ENCODE measurements around the gene PTH2. TPM values are rescaled to one million over a fixed set of nuclear protein-coding genes. Genes with fewer than 3 reads are reported as not detected.

PTH2 gene
- total and polyA plus RNA-seq, 2 of the 8 experiments (the other 6 are each of a cell fraction or from before 2014, with no cell fraction given), result not detected

Other genes starting within 250 kb of the PTH2 start
- gene SLC6A16, start 98.2 kb downstream of the PTH2 start, total RNA-seq (2021; fragmentation: NEBNext Ultra II Directional; extraction: Animal tissue kit (Norgen Biotek cat#: 25700)), result 1.5 and 1.7 TPM in 2 replicates
- gene SLC6A16, start 98.2 kb downstream of the PTH2 start, polyA plus RNA-seq (2011; rRNA removed), result 0.93 and 1.1 TPM in 2 replicates
- not detected in 2 replicates for gene CD37, start 88.0 kb downstream of the PTH2 start, total RNA-seq (2021; fragmentation: NEBNext Ultra II Directional; extraction: Animal tissue kit (Norgen Biotek cat#: 25700))
- not detected in 2 replicates for gene CD37, start 88.0 kb downstream of the PTH2 start, polyA plus RNA-seq (2011; rRNA removed)
- 146 and 156 TPM in 2 replicates for gene TEAD2, start 61.0 kb downstream of the PTH2 start, total RNA-seq (2021; fragmentation: NEBNext Ultra II Directional; extraction: Animal tissue kit (Norgen Biotek cat#: 25700))
- gene TEAD2, start 61.0 kb downstream of the PTH2 start, polyA plus RNA-seq (2011; rRNA removed), result 87.6 and 110 TPM in 2 replicates
- 2.6 and 3.1 TPM in 2 replicates for gene DKKL1, start 59.6 kb downstream of the PTH2 start, total RNA-seq (2021; fragmentation: NEBNext Ultra II Directional; extraction: Animal tissue kit (Norgen Biotek cat#: 25700))
- gene DKKL1, start 59.6 kb downstream of the PTH2 start, polyA plus RNA-seq (2011; rRNA removed), result 5.9 and 6.8 TPM in 2 replicates
- 0.19 and 0.57 TPM in 2 replicates for gene KASH5, start 35.2 kb downstream of the PTH2 start, total RNA-seq (2021; fragmentation: NEBNext Ultra II Directional; extraction: Animal tissue kit (Norgen Biotek cat#: 25700))
- 0.05 and 0.28 TPM in 2 replicates for gene KASH5, start 35.2 kb downstream of the PTH2 start, polyA plus RNA-seq (2011; rRNA removed)
- gene GFY, start 1.9 kb upstream of the PTH2 start, total RNA-seq (2021; fragmentation: NEBNext Ultra II Directional; extraction: Animal tissue kit (Norgen Biotek cat#: 25700)), result 0.93 and 1.1 TPM in 2 replicates
- gene GFY, start 1.9 kb upstream of the PTH2 start, polyA plus RNA-seq (2011; rRNA removed), result 0.68 and 1.2 TPM in 2 replicates
- gene SLC17A7, start 18.1 kb upstream of the PTH2 start, total RNA-seq (2021; fragmentation: NEBNext Ultra II Directional; extraction: Animal tissue kit (Norgen Biotek cat#: 25700)), result 2.3 and 3.0 TPM in 2 replicates
- 2.7 and 4.7 TPM in 2 replicates for gene SLC17A7, start 18.1 kb upstream of the PTH2 start, polyA plus RNA-seq (2011; rRNA removed)
- 146 and 155 TPM in 2 replicates for gene PIH1D1, start 28.4 kb upstream of the PTH2 start, total RNA-seq (2021; fragmentation: NEBNext Ultra II Directional; extraction: Animal tissue kit (Norgen Biotek cat#: 25700))
- 195 and 220 TPM in 2 replicates for gene PIH1D1, start 28.4 kb upstream of the PTH2 start, polyA plus RNA-seq (2011; rRNA removed)
- gene ALDH16A1, start 29.8 kb upstream of the PTH2 start, total RNA-seq (2021; fragmentation: NEBNext Ultra II Directional; extraction: Animal tissue kit (Norgen Biotek cat#: 25700)), result 32.7 and 34.3 TPM in 2 replicates
- 30.5 and 54.8 TPM in 2 replicates for gene ALDH16A1, start 29.8 kb upstream of the PTH2 start, polyA plus RNA-seq (2011; rRNA removed)
- 1.6 and 2.6 TPM in 2 replicates for gene FLT3LG, start 50.8 kb upstream of the PTH2 start, total RNA-seq (2021; fragmentation: NEBNext Ultra II Directional; extraction: Animal tissue kit (Norgen Biotek cat#: 25700))
- gene FLT3LG, start 50.8 kb upstream of the PTH2 start, polyA plus RNA-seq (2011; rRNA removed), result 3.2 and 3.9 TPM in 2 replicates
- 3,305 and 3,520 TPM in 2 replicates for gene RPL13A, start 64.2 kb upstream of the PTH2 start, total RNA-seq (2021; fragmentation: NEBNext Ultra II Directional; extraction: Animal tissue kit (Norgen Biotek cat#: 25700))
- gene RPL13A, start 64.2 kb upstream of the PTH2 start, polyA plus RNA-seq (2011; rRNA removed), result 8,501 and 8,868 TPM in 2 replicates
- gene RPS11, start 73.0 kb upstream of the PTH2 start, total RNA-seq (2021; fragmentation: NEBNext Ultra II Directional; extraction: Animal tissue kit (Norgen Biotek cat#: 25700)), result 2,240 and 2,296 TPM in 2 replicates
- gene RPS11, start 73.0 kb upstream of the PTH2 start, polyA plus RNA-seq (2011; rRNA removed), result 4,988 and 6,072 TPM in 2 replicates
- gene FCGRT, start 89.2 kb upstream of the PTH2 start, total RNA-seq (2021; fragmentation: NEBNext Ultra II Directional; extraction: Animal tissue kit (Norgen Biotek cat#: 25700)), result 43.4 and 46.5 TPM in 2 replicates
- 41.2 and 66.7 TPM in 2 replicates for gene FCGRT, start 89.2 kb upstream of the PTH2 start, polyA plus RNA-seq (2011; rRNA removed)
- 18.9 and 19.5 TPM in 2 replicates for gene RCN3, start 104.6 kb upstream of the PTH2 start, total RNA-seq (2021; fragmentation: NEBNext Ultra II Directional; extraction: Animal tissue kit (Norgen Biotek cat#: 25700))
- 5.8 and 9.4 TPM in 2 replicates for gene RCN3, start 104.6 kb upstream of the PTH2 start, polyA plus RNA-seq (2011; rRNA removed)
- gene NOSIP, start 157.1 kb upstream of the PTH2 start, total RNA-seq (2021; fragmentation: NEBNext Ultra II Directional; extraction: Animal tissue kit (Norgen Biotek cat#: 25700)), result 85.1 and 93.8 TPM in 2 replicates
- gene NOSIP, start 157.1 kb upstream of the PTH2 start, polyA plus RNA-seq (2011; rRNA removed), result 192 and 254 TPM in 2 replicates
- gene PRRG2, start 157.9 kb upstream of the PTH2 start, total RNA-seq (2021; fragmentation: NEBNext Ultra II Directional; extraction: Animal tissue kit (Norgen Biotek cat#: 25700)), result 4.1 and 5.7 TPM in 2 replicates
- 5.6 and 6.3 TPM in 2 replicates for gene PRRG2, start 157.9 kb upstream of the PTH2 start, polyA plus RNA-seq (2011; rRNA removed)
- 59.4 and 63.8 TPM in 2 replicates for gene PRR12, start 167.7 kb upstream of the PTH2 start, total RNA-seq (2021; fragmentation: NEBNext Ultra II Directional; extraction: Animal tissue kit (Norgen Biotek cat#: 25700))
- gene PRR12, start 167.7 kb upstream of the PTH2 start, polyA plus RNA-seq (2011; rRNA removed), result 2.5 and 4.6 TPM in 2 replicates
- 16.9 and 17.7 TPM in 2 replicates for gene RRAS, start 216.7 kb upstream of the PTH2 start, total RNA-seq (2021; fragmentation: NEBNext Ultra II Directional; extraction: Animal tissue kit (Norgen Biotek cat#: 25700))
- gene RRAS, start 216.7 kb upstream of the PTH2 start, polyA plus RNA-seq (2011; rRNA removed), result 49.1 and 62.9 TPM in 2 replicates
- gene SCAF1, start 218.8 kb upstream of the PTH2 start, total RNA-seq (2021; fragmentation: NEBNext Ultra II Directional; extraction: Animal tissue kit (Norgen Biotek cat#: 25700)), result 81.7 and 93.3 TPM in 2 replicates
- 9.7 and 21.4 TPM in 2 replicates for gene SCAF1, start 218.8 kb upstream of the PTH2 start, polyA plus RNA-seq (2011; rRNA removed)
- gene IRF3, start 242.4 kb upstream of the PTH2 start, total RNA-seq (2021; fragmentation: NEBNext Ultra II Directional; extraction: Animal tissue kit (Norgen Biotek cat#: 25700)), result 114 and 115 TPM in 2 replicates
- 103 and 185 TPM in 2 replicates for gene IRF3, start 242.4 kb upstream of the PTH2 start, polyA plus RNA-seq (2011; rRNA removed)
- 126 and 133 TPM in 2 replicates for gene BCL2L12, start 242.5 kb upstream of the PTH2 start, total RNA-seq (2021; fragmentation: NEBNext Ultra II Directional; extraction: Animal tissue kit (Norgen Biotek cat#: 25700))
- 209 and 280 TPM in 2 replicates for gene BCL2L12, start 242.5 kb upstream of the PTH2 start, polyA plus RNA-seq (2011; rRNA removed)